Suprapubic skin (tissue), 4 donors: Measurements from ENCODE around the gene DSEL. TPM values are rescaled to one million over a fixed set of nuclear protein-coding genes. Genes with fewer than 3 reads are reported as not detected.

ENCODE experiments used
- DNase-seq, 2 donors: peaks; one replicate each; pipeline ENCODE4 v3.0.0-alpha.2; 2019; ENCODE audit warnings: low spot score in 2 of 2
- H3K27ac ChIP-seq: fragments of 200-600 bp; sonication (generic); one replicate; pipeline ENCODE4 v1.5.1; 2019
- H3K27me3 ChIP-seq: fragments of 200-600 bp; sonication (generic); one replicate; pipeline ENCODE4 v1.5.1; 2019
- H3K36me3 ChIP-seq: fragments of 200-600 bp; sonication (generic); one replicate; pipeline ENCODE4 v1.5.1; 2019
- H3K4me1 ChIP-seq: fragments of 200-600 bp; sonication (generic); one replicate; pipeline ENCODE4 v1.5.1; 2019
- H3K4me3 ChIP-seq: fragments of 200-600 bp; sonication (generic); one replicate; pipeline ENCODE4 v1.5.1; 2019; ENCODE audit warnings: mild to moderate bottlenecking
- H3K9me3 ChIP-seq: fragments of 200-600 bp; sonication (generic); one replicate; pipeline ENCODE4 v1.5.1; 2019
- CTCF ChIP-seq, 2 donors: fragments of 200-600 bp in 1 of 2; fragments of 450-650 bp in 1 of 2; sonication (generic) in 1 of 2; IDR thresholded peaks; one replicate each; pipeline ENCODE4 v1.5.1; 2016 to 2019; ENCODE audit warnings: antibody characterized with exemption in 2 of 2, mild to moderate bottlenecking in 1 of 2, moderate library complexity in 1 of 2
- EP300 ChIP-seq: sonication (generic); formaldehyde crosslinking; IDR thresholded peaks from one replicate; pipeline ENCODE4 v1.6.1; 2017; ENCODE audit warnings: antibody characterized with exemption
- POLR2A ChIP-seq, 2 donors: fragments of 450-650 bp; IDR thresholded peaks; one replicate each; pipeline ENCODE4 v1.6.1; 2017; ENCODE audit warnings: antibody characterized with exemption in 2 of 2, mild to moderate bottlenecking in 2 of 2, moderate library complexity in 2 of 2
- POLR2AphosphoS5 ChIP-seq, 3 donors: sonication (generic); formaldehyde crosslinking; IDR thresholded peaks; one replicate each; pipeline ENCODE4 v1.6.1; 2017; ENCODE audit warnings: antibody characterized with exemption in 3 of 3
- WGBS: methylation state at CpG from one replicate; pipeline ENCODE4 v1.1.5; 2018; 5-methylcytosine and 5-hydroxymethylcytosine counted together
- total RNA-seq, 4 donors: library from RNA; depleted of rRNA; stranded (reverse); fragments of >200 nt; gene quantifications; one replicate each; pipeline ENCODE4 v1.1.0, GENCODE V29; 2016

The DSEL gene
- total RNA-seq, 4 donors from 2014 or later: 3.6 to 6.0 (median 4.4) TPM

- no peak for DNase-seq
- Histone ChIP-seq H3K4me1 (no peaks in the 10 kb centered on the region), H3K4me3 (no peak overlapping the region), H3K36me3 (no peaks in the 10 kb centered on the region), H3K27ac (no peak overlapping the region), H3K9me3 (no peaks in the 10 kb centered on the region), H3K27me3 (no peaks in the 10 kb centered on the region)
- 100% methylated on average over 2 of the region's 2 CpGs for WGBS
- TF ChIP-seq EP300 (no peak), CTCF (IDR thresholded peaks at IDR 0.05) (no peak), POLR2AphosphoS5 (IDR thresholded peaks at IDR 0.05) (no peak), POLR2A (IDR thresholded peaks at IDR 0.05) (no peak)
Measured at GRCh38 chr18:67508146-67508545, 8.4 kb downstream of the DSEL start.

GRCh38 chr18:67504739-67505138, 11.8 kb downstream of the DSEL start:
- 96% methylated on average over 1 of the region's 1 CpG for WGBS
- Histone ChIP-seq H3K36me3 (no peaks in the 10 kb centered on the region), H3K27me3 (no peaks in the 10 kb centered on the region), H3K4me3 (no peak overlapping the region), H3K9me3 (no peaks in the 10 kb centered on the region), H3K27ac (no peak overlapping the region), H3K4me1 (no peaks in the 10 kb centered on the region)
- no peak for DNase-seq
- TF ChIP-seq POLR2A (IDR thresholded peaks at IDR 0.05): no peak
- TF ChIP-seq POLR2AphosphoS5 (IDR thresholded peaks at IDR 0.05): no peak
- no peak for TF ChIP-seq EP300
- TF ChIP-seq CTCF (IDR thresholded peaks at IDR 0.05): no peak

DNA sequence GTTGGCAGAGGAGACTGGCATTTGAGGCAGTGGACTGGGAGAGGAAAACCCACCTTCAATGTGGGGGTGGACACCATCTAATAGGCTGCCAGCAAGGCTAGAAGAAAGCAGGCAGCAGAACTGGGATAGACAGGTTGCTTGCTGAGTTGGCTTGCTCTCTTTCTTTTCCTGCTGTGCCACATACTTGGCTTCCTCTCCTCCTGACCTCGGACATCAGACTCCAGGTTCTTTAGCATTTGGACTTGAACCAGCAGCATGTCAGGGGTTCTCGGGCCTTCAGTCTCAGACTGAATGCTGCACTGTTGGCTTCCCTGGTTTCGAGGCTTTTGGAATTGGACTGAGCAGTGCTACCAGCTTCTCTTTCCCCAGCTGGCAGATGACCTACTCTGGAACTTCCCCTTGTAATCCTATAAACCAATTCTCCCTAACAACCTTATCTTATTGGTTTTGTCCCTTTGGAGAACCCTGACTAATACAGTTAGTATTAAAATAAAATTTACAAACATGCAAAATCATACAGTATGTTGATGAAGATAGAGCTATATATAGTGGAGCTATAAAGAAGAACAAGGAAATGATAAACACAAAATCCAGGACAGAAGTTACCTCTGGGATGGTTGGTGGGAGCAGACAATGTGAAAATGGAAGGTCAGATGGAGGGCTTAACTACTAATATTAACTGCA, 15.9 kb downstream of the DSEL start:
- H3K4me3 ChIP-seq: no peak overlapping the region
- no peaks in the 10 kb centered on the region for H3K4me1 ChIP-seq
- DNase-seq: no peak
- WGBS: 64% methylated on average over 3 of the region's 3 CpGs
- no peaks in the 10 kb centered on the region for H3K36me3 ChIP-seq
- H3K27ac ChIP-seq: no peak overlapping the region
- H3K9me3 ChIP-seq: no peaks in the 10 kb centered on the region
- H3K27me3 ChIP-seq: no peaks in the 10 kb centered on the region
- TF ChIP-seq POLR2AphosphoS5 (IDR thresholded peaks at IDR 0.05): no peak
- TF ChIP-seq CTCF (IDR thresholded peaks at IDR 0.05): no peak
- TF ChIP-seq POLR2A (IDR thresholded peaks at IDR 0.05): no peak
- TF ChIP-seq EP300: no peak

DNA sequence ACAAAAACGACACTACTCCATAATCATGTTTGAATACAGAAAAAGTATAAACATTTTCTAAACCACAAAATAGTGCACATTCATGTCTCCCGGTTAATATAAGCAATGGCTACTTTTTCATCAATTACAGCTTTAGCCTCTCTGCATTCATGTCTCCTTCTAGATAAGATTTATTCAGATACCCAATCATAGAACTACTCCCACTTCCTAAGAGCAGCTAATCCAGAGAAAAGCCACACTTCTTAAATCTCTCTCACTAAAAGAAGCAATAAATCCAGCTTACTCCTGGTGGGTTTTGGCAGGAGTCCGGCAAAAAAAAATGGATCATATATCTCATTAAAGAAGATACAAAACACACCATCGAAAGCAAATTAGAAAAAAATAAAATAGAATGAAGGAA, 20.1 kb downstream of the DSEL start:
- TF ChIP-seq CTCF (IDR thresholded peaks at IDR 0.05) (no peak), EP300 (no peak)
- WGBS: 72% methylated on average over 4 of the region's 4 CpGs

DNA sequence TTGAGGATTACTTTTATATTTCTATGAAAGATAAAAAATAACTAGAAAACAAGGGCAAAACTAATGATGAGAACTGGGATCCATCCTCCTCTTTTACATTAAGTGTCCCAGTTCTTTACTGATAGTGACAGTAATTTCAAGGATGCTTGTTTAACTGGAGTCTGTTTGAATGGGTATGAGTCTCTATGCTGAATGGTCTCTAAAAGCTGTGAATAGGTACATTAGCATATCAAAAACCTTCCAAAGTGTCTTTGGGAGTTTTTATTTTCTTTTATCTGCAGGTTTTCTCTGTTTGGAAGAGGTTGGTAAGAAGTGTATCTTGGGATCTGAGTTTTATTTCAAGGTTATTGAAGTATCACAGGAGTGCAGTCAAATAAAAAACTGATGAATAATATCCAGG, 30.0 kb downstream of the DSEL start:
- Histone ChIP-seq H3K27ac (no peak overlapping the region), H3K36me3 (no peaks in the 10 kb centered on the region), H3K9me3 (no peaks in the 10 kb centered on the region), H3K27me3 (no peaks in the 10 kb centered on the region), H3K4me3 (no peak overlapping the region), H3K4me1 (no peaks in the 10 kb centered on the region)
- DNase-seq: no peak
- TF ChIP-seq POLR2AphosphoS5 (IDR thresholded peaks at IDR 0.05) (no peak), POLR2A (IDR thresholded peaks at IDR 0.05) (no peak), EP300 (no peak), CTCF (IDR thresholded peaks at IDR 0.05) (no peak)

More for the DNA sequence above, 20.1 kb downstream of the DSEL start:
- Histone ChIP-seq H3K36me3 (no peaks in the 10 kb centered on the region), H3K9me3 (no peaks in the 10 kb centered on the region), H3K4me3 (no peak overlapping the region), H3K4me1 (no peaks in the 10 kb centered on the region), H3K27ac (no peak overlapping the region), H3K27me3 (no peaks in the 10 kb centered on the region)
- no peak for DNase-seq
